Measurements from ENCODE around the gene NHERF1.

Gene NHERF1

DNA sequence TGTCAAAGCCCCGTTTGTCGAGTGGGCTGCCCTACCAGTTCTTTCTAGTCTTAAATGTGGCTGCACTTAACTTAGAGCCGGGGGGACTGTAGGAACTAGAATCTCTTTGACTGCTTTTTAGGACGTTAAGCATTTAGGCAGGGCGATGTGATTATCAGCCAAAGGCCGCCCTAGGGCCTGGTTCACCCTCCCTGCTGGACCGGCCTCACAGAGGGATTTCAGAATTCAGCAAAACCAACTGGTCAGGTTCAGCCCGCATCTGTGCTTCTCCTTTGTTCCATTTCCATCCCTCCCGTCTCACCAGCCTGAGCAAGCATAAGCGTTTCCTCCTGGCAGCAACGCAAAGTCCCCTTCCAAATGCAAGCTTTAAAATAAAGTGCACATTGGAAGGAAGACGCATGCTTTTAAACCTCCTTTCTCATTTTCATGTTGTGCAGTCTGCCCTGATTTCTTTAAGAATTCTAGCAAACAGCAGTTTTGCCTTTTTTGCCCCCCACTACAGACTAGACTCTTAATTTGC lies 44.2 kb downstream of the NHERF1 start:
- ATAC-seq = no peak
- TF ChIP-seq, protein P1, sequence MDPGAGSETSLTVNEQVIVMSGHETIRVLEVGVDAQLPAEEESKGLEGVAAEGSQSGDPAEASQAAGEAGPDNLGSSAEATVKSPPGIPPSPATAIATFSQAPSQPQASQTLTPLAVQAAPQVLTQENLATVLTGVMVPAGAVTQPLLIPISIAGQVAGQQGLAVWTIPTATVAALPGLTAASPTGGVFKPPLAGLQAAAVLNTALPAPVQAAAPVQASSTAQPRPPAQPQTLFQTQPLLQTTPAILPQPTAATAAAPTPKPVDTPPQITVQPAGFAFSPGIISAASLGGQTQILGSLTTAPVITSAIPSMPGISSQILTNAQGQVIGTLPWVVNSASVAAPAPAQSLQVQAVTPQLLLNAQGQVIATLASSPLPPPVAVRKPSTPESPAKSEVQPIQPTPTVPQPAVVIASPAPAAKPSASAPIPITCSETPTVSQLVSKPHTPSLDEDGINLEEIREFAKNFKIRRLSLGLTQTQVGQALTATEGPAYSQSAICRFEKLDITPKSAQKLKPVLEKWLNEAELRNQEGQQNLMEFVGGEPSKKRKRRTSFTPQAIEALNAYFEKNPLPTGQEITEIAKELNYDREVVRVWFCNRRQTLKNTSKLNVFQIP (CRISPR knock-in tag; IDR thresholded peaks at IDR 0.05; ENCODE audit: borderline replicate concordance, low read depth) = no peak
- TF ChIP-seq ARNTL (CRISPR knock-in tag; IDR thresholded peaks at IDR 0.05; ENCODE audit: borderline replicate concordance, low read depth) (no peak), RARB (CRISPR knock-in tag; IDR thresholded peaks at IDR 0.05) (no peak), TOX (CRISPR knock-in tag; IDR thresholded peaks at IDR 0.05; ENCODE audit: borderline replicate concordance) (no peak), ZFP3 (CRISPR knock-in tag; IDR thresholded peaks at IDR 0.05) (no peak), ZFP30 (CRISPR knock-in tag; IDR thresholded peaks at IDR 0.05) (no peak), PPARA (CRISPR knock-in tag; IDR thresholded peaks at IDR 0.05; ENCODE audit: borderline replicate concordance) (no peak), ZNF70 (CRISPR knock-in tag; IDR thresholded peaks at IDR 0.05) (no peak), OSR1 (CRISPR knock-in tag; IDR thresholded peaks at IDR 0.05) (no peak), ZNF8 (CRISPR knock-in tag; IDR thresholded peaks at IDR 0.05) (no peak), BACH2 (CRISPR knock-in tag; IDR thresholded peaks at IDR 0.05; ENCODE audit: borderline replicate concordance) (no peak)
- TF ChIP-seq, protein P2, sequence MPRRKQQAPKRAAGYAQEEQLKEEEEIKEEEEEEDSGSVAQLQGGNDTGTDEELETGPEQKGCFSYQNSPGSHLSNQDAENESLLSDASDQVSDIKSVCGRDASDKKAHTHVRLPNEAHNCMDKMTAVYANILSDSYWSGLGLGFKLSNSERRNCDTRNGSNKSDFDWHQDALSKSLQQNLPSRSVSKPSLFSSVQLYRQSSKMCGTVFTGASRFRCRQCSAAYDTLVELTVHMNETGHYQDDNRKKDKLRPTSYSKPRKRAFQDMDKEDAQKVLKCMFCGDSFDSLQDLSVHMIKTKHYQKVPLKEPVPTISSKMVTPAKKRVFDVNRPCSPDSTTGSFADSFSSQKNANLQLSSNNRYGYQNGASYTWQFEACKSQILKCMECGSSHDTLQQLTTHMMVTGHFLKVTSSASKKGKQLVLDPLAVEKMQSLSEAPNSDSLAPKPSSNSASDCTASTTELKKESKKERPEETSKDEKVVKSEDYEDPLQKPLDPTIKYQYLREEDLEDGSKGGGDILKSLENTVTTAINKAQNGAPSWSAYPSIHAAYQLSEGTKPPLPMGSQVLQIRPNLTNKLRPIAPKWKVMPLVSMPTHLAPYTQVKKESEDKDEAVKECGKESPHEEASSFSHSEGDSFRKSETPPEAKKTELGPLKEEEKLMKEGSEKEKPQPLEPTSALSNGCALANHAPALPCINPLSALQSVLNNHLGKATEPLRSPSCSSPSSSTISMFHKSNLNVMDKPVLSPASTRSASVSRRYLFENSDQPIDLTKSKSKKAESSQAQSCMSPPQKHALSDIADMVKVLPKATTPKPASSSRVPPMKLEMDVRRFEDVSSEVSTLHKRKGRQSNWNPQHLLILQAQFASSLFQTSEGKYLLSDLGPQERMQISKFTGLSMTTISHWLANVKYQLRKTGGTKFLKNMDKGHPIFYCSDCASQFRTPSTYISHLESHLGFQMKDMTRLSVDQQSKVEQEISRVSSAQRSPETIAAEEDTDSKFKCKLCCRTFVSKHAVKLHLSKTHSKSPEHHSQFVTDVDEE (CRISPR knock-in tag; IDR thresholded peaks at IDR 0.05) = no peak
- TF ChIP-seq, protein P3, sequence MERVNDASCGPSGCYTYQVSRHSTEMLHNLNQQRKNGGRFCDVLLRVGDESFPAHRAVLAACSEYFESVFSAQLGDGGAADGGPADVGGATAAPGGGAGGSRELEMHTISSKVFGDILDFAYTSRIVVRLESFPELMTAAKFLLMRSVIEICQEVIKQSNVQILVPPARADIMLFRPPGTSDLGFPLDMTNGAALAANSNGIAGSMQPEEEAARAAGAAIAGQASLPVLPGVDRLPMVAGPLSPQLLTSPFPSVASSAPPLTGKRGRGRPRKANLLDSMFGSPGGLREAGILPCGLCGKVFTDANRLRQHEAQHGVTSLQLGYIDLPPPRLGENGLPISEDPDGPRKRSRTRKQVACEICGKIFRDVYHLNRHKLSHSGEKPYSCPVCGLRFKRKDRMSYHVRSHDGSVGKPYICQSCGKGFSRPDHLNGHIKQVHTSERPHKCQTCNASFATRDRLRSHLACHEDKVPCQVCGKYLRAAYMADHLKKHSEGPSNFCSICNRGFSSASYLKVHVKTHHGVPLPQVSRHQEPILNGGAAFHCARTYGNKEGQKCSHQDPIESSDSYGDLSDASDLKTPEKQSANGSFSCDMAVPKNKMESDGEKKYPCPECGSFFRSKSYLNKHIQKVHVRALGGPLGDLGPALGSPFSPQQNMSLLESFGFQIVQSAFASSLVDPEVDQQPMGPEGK (CRISPR knock-in tag; IDR thresholded peaks at IDR 0.05; ENCODE audit: borderline replicate concordance) = no peak

DNA sequence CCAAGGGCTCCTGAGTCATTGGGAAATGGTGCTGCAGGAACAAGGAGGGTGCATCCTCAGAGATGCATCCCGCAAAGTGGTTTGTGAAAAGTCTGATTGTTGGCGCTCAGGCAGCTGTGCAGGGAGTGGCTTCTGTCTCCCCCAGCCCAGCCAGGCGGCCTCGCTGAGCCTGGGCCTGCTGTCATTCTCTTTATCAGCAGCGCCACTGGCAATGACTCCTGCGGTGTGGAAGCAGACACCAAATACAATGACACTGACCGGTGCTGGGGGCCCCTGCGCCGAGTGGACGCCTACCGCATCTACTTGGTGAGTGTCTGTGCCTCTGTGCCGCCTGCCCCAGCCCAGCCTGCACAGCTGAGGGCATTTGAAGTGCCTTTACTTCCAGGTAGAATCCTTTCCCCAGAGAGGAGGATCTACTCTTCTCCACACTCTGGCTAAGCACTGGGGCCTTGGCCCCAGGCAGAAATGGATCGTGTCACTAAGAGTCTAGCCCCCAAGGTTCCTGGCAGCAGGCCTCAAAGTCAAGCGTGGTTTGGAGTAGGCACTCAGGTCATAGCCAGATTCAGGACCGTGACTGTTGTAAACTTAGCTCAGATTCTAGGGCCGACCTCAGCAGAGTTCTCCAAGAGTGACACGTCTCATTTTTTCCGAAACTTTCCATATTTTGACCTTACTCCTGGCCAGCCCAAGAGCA lies 47.0 kb downstream of the NHERF1 start:
- TF ChIP-seq ZFP3 (CRISPR knock-in tag; IDR thresholded peaks at IDR 0.05) (no peak), ZNF8 (CRISPR knock-in tag; IDR thresholded peaks at IDR 0.05) (no peak), PPARA (CRISPR knock-in tag; IDR thresholded peaks at IDR 0.05; ENCODE audit: borderline replicate concordance) (no peak), ESRRG (CRISPR knock-in tag; IDR thresholded peaks at IDR 0.05) (no peak), GLIS3 (CRISPR knock-in tag; IDR thresholded peaks at IDR 0.05) (no peak), ZFP30 (CRISPR knock-in tag; IDR thresholded peaks at IDR 0.05) (no peak), CSDC2 (CRISPR knock-in tag; IDR thresholded peaks at IDR 0.05) (no peak), ZC3H10 (CRISPR knock-in tag; IDR thresholded peaks at IDR 0.05) (no peak), SNAI2 (CRISPR knock-in tag; IDR thresholded peaks at IDR 0.05) (no peak), ISL1 (CRISPR knock-in tag; IDR thresholded peaks at IDR 0.05) (no peak), TOX (CRISPR knock-in tag; IDR thresholded peaks at IDR 0.05; ENCODE audit: borderline replicate concordance) (no peak), OSR1 (CRISPR knock-in tag; IDR thresholded peaks at IDR 0.05) (no peak), TCF4 (CRISPR knock-in tag; IDR thresholded peaks at IDR 0.05; ENCODE audit: borderline replicate concordance) (no peak)
- TF ChIP-seq, protein P2 (CRISPR knock-in tag; IDR thresholded peaks at IDR 0.05) = no peak
- TF ChIP-seq, protein P3 (CRISPR knock-in tag; IDR thresholded peaks at IDR 0.05; ENCODE audit: borderline replicate concordance) = no peak
- TF ChIP-seq, protein P4, sequence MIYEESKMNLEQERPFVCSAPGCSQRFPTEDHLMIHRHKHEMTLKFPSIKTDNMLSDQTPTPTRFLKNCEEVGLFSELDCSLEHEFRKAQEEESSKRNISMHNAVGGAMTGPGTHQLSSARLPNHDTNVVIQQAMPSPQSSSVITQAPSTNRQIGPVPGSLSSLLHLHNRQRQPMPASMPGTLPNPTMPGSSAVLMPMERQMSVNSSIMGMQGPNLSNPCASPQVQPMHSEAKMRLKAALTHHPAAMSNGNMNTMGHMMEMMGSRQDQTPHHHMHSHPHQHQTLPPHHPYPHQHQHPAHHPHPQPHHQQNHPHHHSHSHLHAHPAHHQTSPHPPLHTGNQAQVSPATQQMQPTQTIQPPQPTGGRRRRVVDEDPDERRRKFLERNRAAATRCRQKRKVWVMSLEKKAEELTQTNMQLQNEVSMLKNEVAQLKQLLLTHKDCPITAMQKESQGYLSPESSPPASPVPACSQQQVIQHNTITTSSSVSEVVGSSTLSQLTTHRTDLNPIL (CRISPR knock-in tag; IDR thresholded peaks at IDR 0.05; ENCODE audit: low read depth) = no peak
- no peak for ATAC-seq

Measured in SK-N-SH treated with all-trans-retinoic acid at 6 μM for 48 hours (cell line).